ENCODE measurements around the gene PRKN. TPM values are rescaled to one million over a fixed set of nuclear protein-coding genes. Genes with fewer than 3 reads are reported as not detected.

Gene PRKN
- total and polyA plus RNA-seq, 2 experiments from 2014 or later: 0.10 to 0.84 TPM

GRCh38 chr6:162147805-162148204 lies 579.8 kb downstream of the PRKN start:
- Histone ChIP-seq H3K36me3 (ENCODE audit: insufficient read depth) (no peaks in the 10 kb centered on the region), H3F3A (replicated peaks; ENCODE audit: low read depth) (no peaks in the 10 kb centered on the region), H3K4me2 (no peak overlapping the region), H3K27me3 (ENCODE audit: insufficient read depth) (no peaks in the 10 kb centered on the region), H3K79me2 (replicated peaks; ENCODE audit: insufficient read depth) (no peaks in the 10 kb centered on the region), H3K4me1 (ENCODE audit: insufficient read depth) (0 out of 2 replicates have a peak, but pooled peaks cover 12% of the 10 kb centered on the region), H4K20me1 (replicated peaks; ENCODE audit: insufficient read depth) (no peaks in the 10 kb centered on the region), H2AFZ (no peak overlapping the region), H3K4me3 (no peak overlapping the region), H3K27ac (ENCODE audit: low read depth) (no peak overlapping the region), H3K9me2 (ENCODE audit: insufficient read depth) (peaks cover 4% of the 10 kb centered on the region; the same call in 1 of the 2 replicates)
- Mint-ChIP-seq H3K4me1 (peaks cover 17% of the 10 kb centered on the region), H3K9me3 (no peaks in the 10 kb centered on the region; the same call in 2 of the 3 replicates), H3K27me3 (ENCODE audit: insufficient read depth, low read depth, poor library complexity) (no peaks in the 10 kb centered on the region), H3K4me3 (no peak overlapping the region), H3K27ac (no peak overlapping the region), H3K36me3 (ENCODE audit: low read depth) (no peaks in the 10 kb centered on the region)
- TF ChIP-seq STAT1 (IDR thresholded peaks at IDR 0.05; ENCODE audit: unreplicated experiment): no peak
- TF ChIP-seq ETS1 (IDR thresholded peaks at IDR 0.05): no peak
- TF ChIP-seq EZH2phosphoT487 (IDR thresholded peaks at IDR 0.05; ENCODE audit: unreplicated experiment): no peak
- no peak for TF ChIP-seq EZH2 (IDR thresholded peaks at IDR 0.05; ENCODE audit: low read depth, unreplicated experiment)
- no peak for TF ChIP-seq POLR2AphosphoS5 (IDR thresholded peaks at IDR 0.05; ENCODE audit: low read depth)
- TF ChIP-seq CREB1 (CRISPR knock-in tag; IDR thresholded peaks at IDR 0.05; ENCODE audit: low read depth): no peak
- TF ChIP-seq JUNB (IDR thresholded peaks at IDR 0.05; ENCODE audit: unreplicated experiment): no peak
- no peak for TF ChIP-seq CTCF (conservative IDR thresholded peaks at IDR 0.05; ENCODE audit: low read depth in 2 of 2)
- TF ChIP-seq ZNF114 (CRISPR knock-in tag; IDR thresholded peaks at IDR 0.05): no peak
- TF ChIP-seq REST (IDR thresholded peaks at IDR 0.05; ENCODE audit: unreplicated experiment): no peak
- TF ChIP-seq ZNF462 (CRISPR knock-in tag; IDR thresholded peaks at IDR 0.05): no peak
- no peak for TF ChIP-seq ZNF331 (CRISPR knock-in tag; IDR thresholded peaks at IDR 0.05; ENCODE audit: low read depth)
- no peak for DNase-seq (ENCODE audit: low spot score)
- ATAC-seq: no peak

Measured in GM23338 (cell line).